Left lobe of liver (tissue), 2 donors: Measurements from ENCODE around the gene HMG20B. TPM values are rescaled to one million over a fixed set of nuclear protein-coding genes. Genes with fewer than 3 reads are reported as not detected.

Experiments
- ATAC-seq: fragments of 200-7000 bp; cut with Tn5 transposase; one replicate; pipeline ENCODE4 v1.9.1; 2020; ENCODE audit warnings: mild to moderate bottlenecking, moderate library complexity
- DNase-seq: peaks from one replicate; pipeline ENCODE4 v3.0.0-alpha.2; 2020; ENCODE audit warnings: low spot score
- total RNA-seq: library from RNA; stranded (reverse); gene quantifications from one replicate; pipeline ENCODE4 v1.2.1, GENCODE V29; 2021
- donor health status: DM: no; HTN: no; CAD: no; lungs with moderate emphysema.
- donor health status: DM: no; HTN: yes; CAD: no.

The HMG20B gene
- total RNA-seq, 1 donor from 2014 or later: 44.2 TPM

GRCh38 chr19:3618144-3618810 lies 45.5 kb downstream of the HMG20B start:
- DNase-seq (peak; percentile 65), ATAC-seq (peak; percentile 77)

GRCh38 chr19:3618811-3619630 lies 46.3 kb downstream of the HMG20B start:
- DNase-seq: no peak
- ATAC-seq: no peak

DNA sequence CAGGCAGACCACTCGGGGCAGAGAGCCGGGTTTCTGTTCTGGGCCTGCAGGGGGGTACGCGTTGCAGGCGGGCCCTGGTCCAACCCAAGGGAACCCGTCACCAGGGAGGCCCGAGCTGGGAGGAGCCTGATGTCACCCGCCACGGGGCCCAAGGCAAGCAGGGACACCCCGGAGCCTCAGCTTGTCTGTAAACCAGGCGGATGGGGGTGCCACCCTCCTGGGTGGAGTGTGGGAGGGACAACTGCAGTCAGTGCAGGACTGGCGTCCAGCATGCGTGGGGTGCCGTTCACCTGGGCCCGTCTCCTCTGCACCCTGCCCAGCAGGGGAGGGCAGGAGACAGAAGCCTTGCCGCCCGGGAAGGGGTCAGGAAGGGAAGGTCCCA lies 46.9 kb downstream of the HMG20B start:
- DNase-seq (no peak), ATAC-seq (no peak)

DNA sequence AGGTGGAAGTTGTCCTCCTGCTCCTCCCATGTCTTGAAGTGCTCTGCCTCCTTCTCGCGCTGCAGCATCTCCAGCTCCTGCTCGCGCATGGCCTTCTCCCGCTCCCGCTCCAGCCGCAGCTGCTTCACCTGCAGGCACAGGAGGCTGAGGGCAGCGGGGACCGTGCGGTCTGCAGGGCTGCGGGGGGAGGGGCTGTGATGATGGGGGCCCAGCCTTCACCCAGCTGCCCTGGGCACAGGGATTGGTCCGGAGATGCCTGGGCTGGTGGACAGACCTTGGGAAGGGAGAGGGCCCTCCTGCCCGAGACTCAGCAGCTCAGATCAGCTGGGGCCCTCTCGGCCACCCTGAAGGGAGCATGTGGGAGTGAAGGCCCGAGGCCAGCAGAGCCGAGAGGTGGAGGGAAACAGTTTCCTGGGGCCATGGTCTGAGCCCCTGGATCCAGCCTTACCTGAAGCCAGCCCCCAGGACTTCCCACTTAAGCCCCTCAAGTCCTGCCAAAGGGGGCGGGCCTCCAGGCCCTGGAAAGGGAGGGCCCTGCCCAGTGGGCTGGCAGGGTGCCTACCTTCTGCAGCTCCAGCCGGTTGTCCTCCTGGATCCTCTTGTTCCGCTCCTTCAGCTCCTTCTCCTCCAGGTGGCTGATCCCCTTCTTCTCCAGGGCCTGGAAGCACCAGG lies 47.5 kb downstream of the HMG20B start:
- no peak for DNase-seq
- no peak for ATAC-seq

- DNase-seq: no peak
Measured at GRCh38 chr19:3620817-3621547, 48.2 kb downstream of the HMG20B start.

GRCh38 chr19:3621689-3622088 lies 48.9 kb downstream of the HMG20B start:
- DNase-seq (no peak), ATAC-seq (no peak)

More at GRCh38 chr19:3620817-3621547, 48.2 kb downstream of the HMG20B start:
- no peak for ATAC-seq

- ATAC-seq: no peak
- DNase-seq: no peak
Measured at GRCh38 chr19:3622224-3622623, 49.5 kb downstream of the HMG20B start.

- DNase-seq: no peak
- no peak for ATAC-seq
Measured at GRCh38 chr19:3623716-3624115, 51.0 kb downstream of the HMG20B start.

DNA sequence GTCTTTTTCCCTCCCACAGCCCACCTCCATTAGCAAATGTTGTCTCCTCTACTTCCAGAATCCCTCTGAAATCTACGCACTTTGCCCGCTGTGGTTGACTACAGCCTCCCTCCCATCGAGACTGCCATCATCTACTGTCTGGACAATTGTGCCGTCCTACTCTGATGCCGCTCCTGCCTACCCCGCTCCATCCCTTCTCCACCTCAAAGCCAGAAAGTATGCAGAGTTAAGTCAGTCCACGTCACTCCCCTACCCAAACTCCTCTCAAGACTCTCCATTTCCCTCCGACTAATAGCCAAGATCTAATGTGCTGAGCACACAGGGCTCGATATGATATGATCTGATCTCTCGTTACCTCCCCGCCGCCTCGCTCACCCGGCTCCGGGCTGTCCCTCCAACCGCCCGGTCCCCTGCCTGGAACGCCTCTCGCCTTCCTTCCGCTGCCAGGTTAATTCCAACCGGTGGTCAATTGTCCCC lies 53.3 kb downstream of the HMG20B start:
- no peak for DNase-seq
- peak; percentile 0 for ATAC-seq

DNA sequence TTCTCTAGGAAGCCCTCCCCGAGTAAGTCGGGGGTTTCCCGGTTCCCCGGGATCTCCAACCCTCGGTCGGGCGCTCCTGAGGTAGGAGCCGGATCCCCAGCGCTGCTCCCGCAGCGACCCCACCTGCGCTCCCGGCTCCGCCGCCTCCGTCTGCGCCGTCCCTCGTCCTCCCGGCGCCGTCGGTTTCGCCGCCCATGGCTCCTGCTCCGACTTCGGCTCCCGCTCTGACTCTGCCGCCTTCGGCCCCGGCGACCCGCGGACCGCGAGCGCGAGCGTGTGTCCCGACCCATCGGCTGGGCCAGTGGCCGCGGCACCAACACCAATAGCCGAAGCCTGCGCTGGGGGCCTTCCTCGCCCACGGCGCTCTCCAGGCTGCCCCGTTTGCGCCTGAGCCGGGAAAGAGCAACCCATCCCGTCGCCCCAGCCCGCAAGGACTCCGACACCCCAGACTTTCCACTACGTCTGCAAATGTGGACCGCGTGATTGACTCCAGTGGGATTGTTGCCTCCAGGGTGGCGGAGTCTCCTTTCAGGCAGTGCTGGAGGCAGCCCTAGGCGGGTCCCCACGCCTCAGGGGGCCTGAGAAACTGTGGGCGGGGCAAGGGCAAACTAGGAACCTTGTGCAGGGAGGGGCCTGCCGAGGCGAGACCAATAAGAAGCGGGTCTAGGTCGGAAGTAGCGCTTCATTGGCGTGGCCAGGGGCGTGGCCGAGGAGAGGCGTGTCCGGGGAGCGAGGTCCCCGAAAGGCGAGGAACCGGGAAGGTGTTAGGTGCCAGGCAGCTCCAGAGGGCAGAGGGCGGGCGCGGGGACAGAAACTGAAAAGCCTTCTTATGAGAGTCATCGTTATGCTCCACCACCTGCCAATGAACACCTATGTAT lies 54.0 kb downstream of the HMG20B start, which contains the start of gene CACTIN:
Gene CACTIN (minus strand): TSS at position 318 of the 878 bp plus-strand sequence. CDS start 28 bp downstream, at position 290.
- DNase-seq (peak; percentile 99), ATAC-seq (peak; percentile 96)

GRCh38 chr19:3627351-3627723 lies 54.6 kb downstream of the HMG20B start:
- no peak for ATAC-seq
- DNase-seq: no peak

Other genes starting within 250 kb of the HMG20B start
- gene NFIC, start 206.4 kb upstream of the HMG20B start, total RNA-seq: 203 TPM
- gene SMIM24, start 92.4 kb upstream of the HMG20B start, total RNA-seq: 10.8 TPM
- not detected for gene SMIM44, start 89.5 kb upstream of the HMG20B start, total RNA-seq
- gene DOHH, start 72.3 kb upstream of the HMG20B start, total RNA-seq: 5.5 TPM
- gene FZR1, start 66.6 kb upstream of the HMG20B start, total RNA-seq: 27.4 TPM
- gene TEKTIP1, start 33.8 kb upstream of the HMG20B start, total RNA-seq: 1.9 TPM
- 33.9 TPM for gene MFSD12, start 15.4 kb upstream of the HMG20B start, total RNA-seq
- 0.75 TPM for gene GIPC3, start 12.5 kb downstream of the HMG20B start, total RNA-seq
- 4.4 TPM for gene TBXA2R, start 33.9 kb downstream of the HMG20B start, total RNA-seq
- gene CACTIN, start 53.8 kb downstream of the HMG20B start, total RNA-seq: 12.5 TPM
- gene PIP5K1C, start 127.5 kb downstream of the HMG20B start, total RNA-seq: 7.5 TPM
- 28.8 TPM for gene TJP3, start 135.4 kb downstream of the HMG20B start, total RNA-seq
- 18.6 TPM for gene APBA3, start 188.7 kb downstream of the HMG20B start, total RNA-seq
- gene MRPL54, start 189.7 kb downstream of the HMG20B start, total RNA-seq: 56.0 TPM
- gene RAX2, start 199.3 kb downstream of the HMG20B start, total RNA-seq: not detected
- gene MATK, start 213.4 kb downstream of the HMG20B start, total RNA-seq: 0.48 TPM